Purkinje cell (primary cell): ENCODE measurements around the gene AOC1. TPM values are rescaled to one million over a fixed set of nuclear protein-coding genes. Genes with fewer than 3 reads are reported as not detected.

Experiments used
- polyA plus RNA-seq: library from polyadenylated mRNA; unstranded; fragments of >200 nt; fragmentation: Nextera tagmentation; gene quantifications from 2 replicates; pipeline ENCODE4 v1.2.1, GENCODE V29; 2014

AOC1 gene
- polyA plus RNA-seq = not detected in 2 replicates

GRCh38 chr7:150852371-150852905, at the start of gene AOC1:
Gene AOC1 (plus strand): TSS chr7:150852517. CDS start chr7:150856471, 3,954 bp downstream.

Other genes starting within 250 kb of the AOC1 start
- not detected in 2 replicates for gene GIMAP6, start 220.1 kb upstream of the AOC1 start, polyA plus RNA-seq
- 0.50 and 1.0 TPM in 2 replicates for gene GIMAP2, start 166.8 kb upstream of the AOC1 start, polyA plus RNA-seq
- not detected in 2 replicates for gene GIMAP1, start 135.9 kb upstream of the AOC1 start, polyA plus RNA-seq
- 1.3 TPM in 1 of 2 replicates, not detected in the other for gene GIMAP5, start 115.1 kb upstream of the AOC1 start, polyA plus RNA-seq
- 2.5 TPM in 1 of 2 replicates, not detected in the other for gene TMEM176B, start 52.2 kb upstream of the AOC1 start, polyA plus RNA-seq
- gene TMEM176A, start 51.7 kb upstream of the AOC1 start, polyA plus RNA-seq = 1.2 TPM in 1 of 2 replicates, not detected in the other
- 4.1 and 6.4 TPM in 2 replicates for gene KCNH2, start 125.8 kb downstream of the AOC1 start, polyA plus RNA-seq
- gene NOS3, start 138.5 kb downstream of the AOC1 start, polyA plus RNA-seq = not detected in 2 replicates
- 2.2 TPM in 2 replicates for gene ATG9B, start 172.0 kb downstream of the AOC1 start, polyA plus RNA-seq
- 2.3 and 3.6 TPM in 2 replicates for gene ABCB8, start 175.9 kb downstream of the AOC1 start, polyA plus RNA-seq
- 3.1 and 3.3 TPM in 2 replicates for gene ASIC3, start 196.0 kb downstream of the AOC1 start, polyA plus RNA-seq
- gene CDK5, start 205.4 kb downstream of the AOC1 start, polyA plus RNA-seq = 109 and 121 TPM in 2 replicates
- gene SLC4A2, start 207.1 kb downstream of the AOC1 start, polyA plus RNA-seq = 2.2 and 8.2 TPM in 2 replicates
- gene FASTK, start 228.3 kb downstream of the AOC1 start, polyA plus RNA-seq = 1.3 and 1.9 TPM in 2 replicates
- gene TMUB1, start 231.0 kb downstream of the AOC1 start, polyA plus RNA-seq = 0.53 TPM in 1 of 2 replicates, not detected in the other
- gene AGAP3, start 234.0 kb downstream of the AOC1 start, polyA plus RNA-seq = 15.5 and 22.0 TPM in 2 replicates